ENCODE data around the gene PTPRA.

Gene PTPRA

GRCh38 chr20:2859330-2860121 lies 13.8 kb upstream of the PTPRA start:
- DNase-seq, result no peak

DNA sequence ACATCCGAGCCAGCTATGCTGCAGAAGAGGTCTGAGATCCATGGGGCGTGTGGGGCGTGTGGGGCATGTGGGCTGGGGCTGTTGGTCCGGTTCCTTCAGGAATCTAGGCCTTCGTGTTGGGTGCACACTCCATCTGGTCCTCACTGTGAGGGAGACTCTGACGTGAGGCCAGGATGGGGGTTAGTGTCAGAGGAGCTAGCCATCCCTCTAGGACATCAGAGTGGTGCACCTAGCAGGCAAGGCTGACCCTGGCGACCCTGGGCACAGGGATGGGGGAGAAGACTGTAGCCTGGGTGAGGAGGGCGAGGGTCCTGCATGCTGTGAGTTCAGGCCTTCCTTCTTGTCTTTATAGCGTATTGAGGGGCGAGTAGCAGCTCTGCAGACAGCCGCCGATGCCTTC lies 8.7 kb upstream of the PTPRA start:
- DNase-seq, result no peak

DNA sequence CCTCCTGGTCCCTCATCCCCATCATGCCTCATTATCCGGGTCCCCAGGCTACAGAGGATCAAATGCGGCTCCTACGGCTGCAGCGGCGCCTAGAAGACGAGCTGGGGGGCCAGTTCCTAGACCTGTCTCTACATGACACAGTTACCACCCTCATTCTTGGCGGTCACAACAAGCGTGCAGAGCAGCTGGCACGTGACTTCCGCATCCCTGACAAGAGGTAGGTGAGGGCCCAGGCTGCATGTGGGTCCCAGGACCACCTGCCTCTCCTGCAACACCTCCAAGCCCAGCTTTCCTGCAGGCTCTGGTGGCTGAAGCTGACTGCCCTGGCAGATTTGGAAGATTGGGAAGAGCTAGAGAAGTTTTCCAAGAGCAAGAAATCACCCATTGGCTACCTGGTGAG lies 8.2 kb upstream of the PTPRA start:
- no peak for DNase-seq

DNA sequence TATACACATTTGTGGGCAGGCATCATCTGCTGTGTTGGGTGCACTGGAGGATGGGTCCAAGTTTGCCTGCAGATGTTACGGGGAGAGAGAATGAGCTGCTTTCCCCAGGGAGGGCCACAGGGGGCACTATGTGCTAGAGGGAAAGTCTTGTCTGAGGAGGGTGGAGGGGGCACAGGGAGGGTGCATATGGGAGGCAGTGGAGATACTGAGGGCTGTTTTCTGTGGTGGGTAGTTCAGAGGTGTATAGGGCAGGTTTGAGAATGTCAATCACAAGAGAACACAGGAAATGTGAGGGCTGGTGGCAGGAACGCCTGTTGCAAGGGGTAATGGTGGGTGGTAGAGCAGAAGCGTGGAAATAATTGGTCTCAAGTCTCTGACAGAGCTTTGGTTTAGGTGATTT lies 7.7 kb upstream of the PTPRA start:
- DNase-seq, result no peak

- DNase-seq, result no peak
Measured at GRCh38 chr20:2866236-2866635, 7.0 kb upstream of the PTPRA start.

- DNase-seq, result no peak
Measured at GRCh38 chr20:2867081-2867864, 6.0 kb upstream of the PTPRA start.

DNA sequence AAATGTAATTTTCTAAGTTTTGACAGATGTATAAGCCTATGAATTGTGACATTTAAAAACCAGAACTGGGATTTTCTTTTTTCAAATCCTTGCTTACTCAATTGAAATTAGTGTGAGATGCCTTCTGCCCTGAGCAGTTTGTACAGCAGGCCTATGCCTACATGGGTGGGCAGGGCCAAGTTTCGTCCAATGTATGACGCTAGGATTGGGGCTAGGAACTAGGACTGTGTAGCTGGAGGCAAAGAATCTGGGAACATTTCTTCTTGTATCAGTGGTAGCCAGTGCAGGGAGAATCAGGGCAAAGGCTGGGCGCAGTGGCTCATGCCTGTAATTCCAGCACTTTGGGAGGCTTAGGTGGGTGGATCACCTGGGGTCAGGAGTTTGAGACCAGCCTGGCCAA lies 3.9 kb upstream of the PTPRA start:
- DNase-seq, result no peak

- DNase-seq, result peak; percentile 19
Measured at GRCh38 chr20:2871111-2871465, 2.2 kb upstream of the PTPRA start.

DNA sequence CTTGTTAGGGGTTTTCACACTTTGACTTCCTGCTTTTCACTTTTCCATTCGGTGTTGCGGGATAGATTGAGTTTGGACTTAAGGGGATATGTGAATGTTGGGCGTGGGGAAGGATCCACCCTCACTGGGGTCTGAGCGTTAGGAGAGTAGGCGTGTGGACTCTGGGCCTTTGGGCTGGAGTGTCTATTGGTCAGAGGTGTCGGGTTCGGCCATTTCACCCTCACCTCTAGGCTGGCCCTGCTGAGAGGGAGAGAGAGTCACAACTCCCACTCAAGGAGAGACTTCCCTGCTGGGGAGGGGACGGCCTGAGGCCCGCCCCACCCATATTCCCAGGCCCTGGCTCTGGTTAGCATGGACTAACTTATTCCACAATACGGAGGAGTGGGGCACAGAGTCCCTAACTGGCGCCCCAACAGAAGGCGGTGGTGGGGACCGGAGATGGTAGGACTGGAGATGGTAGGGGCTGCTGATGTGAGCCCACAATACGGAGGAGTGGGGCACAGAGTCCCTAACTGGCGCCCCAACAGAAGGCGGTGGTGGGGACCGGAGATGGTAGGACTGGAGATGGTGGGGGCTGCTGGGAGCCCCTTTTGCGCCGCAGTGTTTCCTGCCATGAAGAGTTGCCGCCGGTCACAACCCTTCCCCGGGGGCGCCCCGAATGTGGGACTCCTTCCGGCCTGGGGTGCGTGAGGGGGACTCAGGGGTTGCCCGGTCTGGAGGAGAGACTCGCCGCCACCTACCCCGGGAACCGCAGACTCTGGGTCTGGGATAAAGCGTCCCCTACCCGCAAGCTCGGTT lies 1.4 kb upstream of the PTPRA start:
- no peak for DNase-seq

GRCh38 chr20:2872459-2873009 lies 747 bp upstream of the PTPRA start:
- DNase-seq, result peak; percentile 58

GRCh38 chr20:2873747-2874041 lies 413 bp downstream of the PTPRA start:
- peak; percentile 55 for DNase-seq

GRCh38 chr20:2874456-2874855 lies 1.2 kb downstream of the PTPRA start:
- DNase-seq, result no peak

- no peak for DNase-seq
Measured at GRCh38 chr20:2875690-2876203, 2.5 kb downstream of the PTPRA start.

- no peak for DNase-seq
Measured at GRCh38 chr20:2878515-2878914, 5.2 kb downstream of the PTPRA start.

DNA sequence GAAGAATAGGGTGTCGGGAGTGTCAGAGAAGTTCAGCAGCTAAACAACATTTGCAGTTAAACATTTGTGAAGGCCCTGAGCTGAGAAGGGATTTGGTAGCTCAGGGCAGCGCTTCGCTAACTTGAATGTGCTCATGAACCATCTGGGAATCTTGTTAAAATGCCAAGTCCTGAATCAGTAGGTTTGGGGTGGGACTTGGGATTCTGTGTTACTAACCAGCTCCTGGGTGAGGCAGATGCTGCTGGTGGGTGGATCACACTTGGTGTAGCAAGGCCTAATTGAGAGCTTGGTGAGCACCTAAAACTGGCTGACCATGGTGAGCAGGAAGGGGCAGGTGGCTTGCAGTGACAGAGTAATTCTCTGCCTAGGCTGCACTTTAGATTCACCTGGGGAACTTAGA lies 5.9 kb downstream of the PTPRA start:
- DNase-seq, result peak; percentile 81

DNA sequence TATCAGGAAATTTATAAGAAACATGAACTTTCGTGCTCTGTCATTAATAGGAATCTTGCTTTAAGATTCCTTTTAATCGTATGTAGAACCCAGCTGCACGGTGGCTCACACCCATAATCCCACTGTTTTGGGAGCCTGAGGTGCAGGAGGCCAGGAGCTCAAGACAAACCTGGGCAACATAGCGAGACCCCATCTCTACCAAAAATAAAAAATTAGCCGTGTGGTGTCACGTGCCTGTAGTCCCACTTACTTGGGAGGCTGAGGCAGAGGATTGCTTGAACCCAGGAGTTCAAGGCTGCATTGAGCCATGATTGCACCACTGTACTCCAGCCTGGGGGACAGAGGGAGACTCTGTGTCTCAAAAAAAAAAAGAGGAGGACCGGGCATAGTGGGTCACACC lies 7.4 kb downstream of the PTPRA start:
- no peak for DNase-seq

DNA sequence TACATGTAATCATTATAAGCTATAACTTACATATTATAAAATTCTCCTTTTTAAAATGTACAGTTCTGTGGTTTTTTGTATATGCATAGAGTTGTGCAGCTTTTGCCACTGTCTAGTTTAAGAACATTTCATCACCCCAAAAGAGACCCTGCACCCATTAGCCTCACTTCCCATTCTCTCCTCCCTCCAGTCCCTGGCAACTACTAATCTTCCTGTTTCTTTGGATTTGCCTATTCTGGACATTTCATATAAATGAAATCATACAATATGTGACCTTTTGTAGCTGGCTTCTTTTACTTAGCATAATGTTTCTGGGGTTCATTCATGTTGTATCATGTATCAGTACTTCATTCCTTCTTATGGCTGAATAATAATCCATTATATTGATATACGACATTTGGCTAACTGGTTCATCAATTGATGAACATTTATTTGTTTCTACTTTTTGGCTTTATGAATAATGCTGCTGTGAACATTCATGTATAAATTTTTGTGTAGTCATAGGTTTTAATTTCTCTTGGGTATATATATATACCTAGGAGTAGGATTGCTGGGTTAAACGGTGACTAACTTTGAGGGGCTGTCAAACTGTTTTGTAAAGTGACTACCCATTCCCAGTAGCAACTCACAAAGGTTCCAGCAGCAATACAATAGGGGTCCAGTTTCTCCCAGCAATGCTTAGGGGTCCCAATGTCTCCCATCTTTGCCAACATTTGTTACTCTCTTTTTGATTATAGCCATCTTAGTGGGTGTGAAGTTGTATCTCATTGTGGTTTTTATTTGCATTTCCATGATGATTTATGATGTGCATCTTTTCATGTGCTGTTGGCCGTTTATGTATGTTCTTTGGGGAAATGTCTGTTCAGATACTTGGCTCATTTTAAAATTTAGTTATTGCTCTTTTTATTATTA lies 10.7 kb downstream of the PTPRA start:
- no peak for DNase-seq

DNA sequence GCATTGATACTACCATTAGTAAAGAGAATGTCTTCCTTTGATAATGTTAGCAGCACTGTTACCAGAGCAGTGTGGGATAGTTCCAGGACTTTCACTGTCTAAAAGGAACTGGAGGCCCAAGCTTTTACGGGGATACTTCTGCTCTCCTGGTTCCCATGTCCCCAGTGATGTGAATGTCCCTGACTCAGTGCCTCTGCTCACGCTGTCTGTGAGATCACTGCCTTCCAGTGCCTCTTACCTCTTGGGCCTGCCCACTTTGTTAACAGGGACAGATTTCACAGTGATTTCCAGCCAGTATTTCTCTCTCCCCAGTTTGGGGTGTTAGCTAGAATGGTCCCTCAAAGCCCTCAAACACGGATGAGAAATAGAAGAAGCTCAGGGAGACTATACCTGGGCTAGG lies 14.4 kb downstream of the PTPRA start:
- no peak for DNase-seq

- DNase-seq, result no peak
Measured at GRCh38 chr20:2888224-2888955, 15.1 kb downstream of the PTPRA start.

- DNase-seq, result no peak
Measured at GRCh38 chr20:2889209-2889608, 15.9 kb downstream of the PTPRA start.

DNA sequence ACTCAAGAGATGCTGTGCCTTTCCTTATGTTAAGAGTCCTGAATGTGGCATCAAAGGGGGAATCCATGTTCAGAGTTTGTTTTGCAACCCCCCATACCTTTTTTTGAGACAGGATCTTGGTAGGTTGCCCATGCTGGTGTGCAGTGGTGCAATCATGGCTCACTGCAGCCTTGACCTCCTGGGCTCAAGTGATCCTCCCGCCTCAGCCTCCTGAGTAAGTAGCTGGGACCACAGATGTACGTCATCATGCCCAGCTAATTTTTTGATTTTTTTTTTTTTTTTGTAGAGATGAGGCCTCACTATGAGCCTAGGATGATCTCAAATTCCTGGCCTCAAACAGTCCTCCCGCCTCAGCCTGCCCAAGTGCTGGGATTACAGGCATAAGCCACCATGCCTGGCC lies 16.5 kb downstream of the PTPRA start:
- no peak for DNase-seq

GRCh38 chr20:2890742-2891141 lies 17.5 kb downstream of the PTPRA start:
- DNase-seq, result peak; percentile 39

All from fibroblast of skin of right biceps (primary cell).